PC-9 (cell line): Measurements from ENCODE around the gene MYO7B. TPM values are rescaled to one million over a fixed set of nuclear protein-coding genes. Genes with fewer than 3 reads are reported as not detected.

ENCODE experiments used
- BruUV-seq: library from RNA; stranded (reverse); fragments of 400-500 nt; replicated peaks from 2 replicates; lab custom pipeline; 2021; lab: Mats Ljungman, UMichigan
- CTCF ChIA-PET: fragments of 300-600 bp; sonication (Branson Sonifier 250); formaldehyde crosslinking; loops from one replicate; lab custom pipeline; 2022; ENCODE audit warnings: antibody characterized with exemption; lab: Charles Lee
- POLR2A ChIA-PET: fragments of 300-600 bp; sonication (Branson Sonifier 250); formaldehyde crosslinking; loops from one replicate; lab custom pipeline; 2022; ENCODE audit warnings: antibody characterized with exemption; ENCODE audit not compliant: unreplicated experiment; lab: Charles Lee
- DNase-seq, 2 experiments: peaks; one replicate each; pipeline versions ENCODE4 v3.0.0 to v3.0.0-alpha.2; 2015 to 2022; ENCODE audit warnings: mixed read lengths in 1 of 2
- H2AFZ ChIP-seq: fragments of 200-600 bp; sonication (generic); 2 replicates; pipeline ENCODE4 v1.8.1; 2017; ENCODE audit warnings: antibody characterized with exemption
- H3F3A ChIP-seq: fragments of 200-600 bp; sonication (generic); 2 replicates; pipeline ENCODE4 v1.8.1; 2017; ENCODE audit warnings: antibody characterized with exemption, mild to moderate bottlenecking, low read depth; ENCODE audit not compliant: insufficient read depth
- H3K27ac ChIP-seq: fragments of 200-600 bp; sonication (generic); 2 replicates; pipeline ENCODE4 v1.6.1; 2016; ENCODE audit warnings: mixed run types
- H3K27me3 ChIP-seq: fragments of 200-600 bp; sonication (generic); 2 replicates; pipeline ENCODE4 v1.6.1; 2016; ENCODE audit warnings: low read depth, mixed run types; ENCODE audit not compliant: insufficient read depth
- H3K36me3 ChIP-seq: fragments of 200-600 bp; sonication (generic); 2 replicates; pipeline ENCODE4 v1.6.1; 2016; ENCODE audit warnings: low read depth, mixed run types
- H3K4me1 ChIP-seq: fragments of 200-600 bp; sonication (generic); replicated peaks from 2 replicates; pipeline ENCODE4 v1.6.1; 2016; ENCODE audit warnings: mixed run types; ENCODE audit not compliant: insufficient read depth
- H3K4me2 ChIP-seq: fragments of 200-600 bp; sonication (generic); 2 replicates; pipeline ENCODE4 v1.6.1; 2017; ENCODE audit warnings: mixed run types
- H3K4me3 ChIP-seq: fragments of 200-600 bp; sonication (generic); 2 replicates; pipeline ENCODE4 v1.6.1; 2016; ENCODE audit warnings: mixed run types
- H3K79me2 ChIP-seq: fragments of 200-600 bp; sonication (generic); 2 replicates; pipeline ENCODE4 v1.6.1; 2017; ENCODE audit warnings: low read depth, mixed run types
- H3K9me2 ChIP-seq: fragments of 200-600 bp; sonication (generic); 2 replicates; pipeline ENCODE4 v1.8.1; 2017; ENCODE audit warnings: mild to moderate bottlenecking; ENCODE audit not compliant: insufficient read depth
- H3K9me3 ChIP-seq: fragments of 200-600 bp; sonication (generic); 2 replicates; pipeline ENCODE4 v1.8.1; 2016; ENCODE audit warnings: low read depth; ENCODE audit not compliant: insufficient read depth
- H4K20me1 ChIP-seq: fragments of 200-600 bp; sonication (generic); 2 replicates; pipeline ENCODE4 v1.8.1; 2017; ENCODE audit not compliant: insufficient read depth
- EZH2 ChIP-seq: fragments of 200-600 bp; sonication (generic); IDR thresholded peaks from 2 replicates; pipeline ENCODE4 v1.8.0; 2017; ENCODE audit warnings: antibody characterized with exemption, low read depth
- intact Hi-C: fragments of 100-400 bp; cut with micrococcal nuclease; formaldehyde crosslinking; loops from one replicate; pipeline ENCODE4 v1.10.0; 2022; ENCODE audit not compliant: unreplicated experiment
- total RNA-seq: library from RNA; stranded (reverse); gene quantifications from 2 replicates; pipeline ENCODE4 v1.2.3, GENCODE V29; 2021
- TF ChIP-seq, protein P1 (sequence below): fragments of 200-600 bp; sonication (generic); conservative IDR thresholded peaks from 2 replicates; pipeline ENCODE4 v1.6.1; 2017; ENCODE audit warnings: mixed run types, antibody characterized with exemption, mild to moderate bottlenecking, moderate library complexity

Gene MYO7B
- total RNA-seq, 1 experiment from 2014 or later = not detected

- no peak overlapping the region for H3K27ac ChIP-seq
- H3K4me1 ChIP-seq = no peaks in the 10 kb centered on the region
- no peaks in the 10 kb centered on the region for H3K27me3 ChIP-seq
- CTCF ChIA-PET = no interaction called here
- H3K79me2 ChIP-seq = no peaks in the 10 kb centered on the region
- no peak overlapping the region for H3K4me2 ChIP-seq
- H3K36me3 ChIP-seq = no peaks in the 10 kb centered on the region
- no peak overlapping the region for H2AFZ ChIP-seq
- TF ChIP-seq, protein P1, sequence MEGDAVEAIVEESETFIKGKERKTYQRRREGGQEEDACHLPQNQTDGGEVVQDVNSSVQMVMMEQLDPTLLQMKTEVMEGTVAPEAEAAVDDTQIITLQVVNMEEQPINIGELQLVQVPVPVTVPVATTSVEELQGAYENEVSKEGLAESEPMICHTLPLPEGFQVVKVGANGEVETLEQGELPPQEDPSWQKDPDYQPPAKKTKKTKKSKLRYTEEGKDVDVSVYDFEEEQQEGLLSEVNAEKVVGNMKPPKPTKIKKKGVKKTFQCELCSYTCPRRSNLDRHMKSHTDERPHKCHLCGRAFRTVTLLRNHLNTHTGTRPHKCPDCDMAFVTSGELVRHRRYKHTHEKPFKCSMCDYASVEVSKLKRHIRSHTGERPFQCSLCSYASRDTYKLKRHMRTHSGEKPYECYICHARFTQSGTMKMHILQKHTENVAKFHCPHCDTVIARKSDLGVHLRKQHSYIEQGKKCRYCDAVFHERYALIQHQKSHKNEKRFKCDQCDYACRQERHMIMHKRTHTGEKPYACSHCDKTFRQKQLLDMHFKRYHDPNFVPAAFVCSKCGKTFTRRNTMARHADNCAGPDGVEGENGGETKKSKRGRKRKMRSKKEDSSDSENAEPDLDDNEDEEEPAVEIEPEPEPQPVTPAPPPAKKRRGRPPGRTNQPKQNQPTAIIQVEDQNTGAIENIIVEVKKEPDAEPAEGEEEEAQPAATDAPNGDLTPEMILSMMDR = no peak
- no peak for TF ChIP-seq EZH2
- H4K20me1 ChIP-seq = no peaks in the 10 kb centered on the region
- H3F3A ChIP-seq = no peaks in the 10 kb centered on the region
- H3K4me3 ChIP-seq = no peak overlapping the region
- POLR2A ChIA-PET = no interaction called here
- intact Hi-C loops = no loop called here
- peaks cover 5% of the 10 kb centered on the region; the same call in 1 of the 2 replicates for H3K9me3 ChIP-seq
- no peaks in the 10 kb centered on the region for H3K9me2 ChIP-seq
- no peak for DNase-seq
- BruUV-seq = no TSS peak
Measured at GRCh38 chr2:127656569-127657231, 121.2 kb downstream of the MYO7B start.

GRCh38 chr2:127657232-127657595, 121.7 kb downstream of the MYO7B start:
- intact Hi-C loops = no loop called here
- no peak overlapping the region for H3K4me2 ChIP-seq
- no TSS peak for BruUV-seq
- ChIA-PET CTCF (no interaction called here), POLR2A (no interaction called here)
- TF ChIP-seq, protein P1 = no peak
- TF ChIP-seq EZH2 = no peak
- no peak for DNase-seq
- no peaks in the 10 kb centered on the region for H3K79me2 ChIP-seq
- no peaks in the 10 kb centered on the region for H3K9me2 ChIP-seq
- no peaks in the 10 kb centered on the region for H3K4me1 ChIP-seq
- no peak overlapping the region for H3K4me3 ChIP-seq
- H3K9me3 ChIP-seq = peaks cover 5% of the 10 kb centered on the region; the same call in 1 of the 2 replicates
- no peaks in the 10 kb centered on the region for H3K27me3 ChIP-seq
- H3F3A ChIP-seq = no peaks in the 10 kb centered on the region
- H4K20me1 ChIP-seq = no peaks in the 10 kb centered on the region
- no peaks in the 10 kb centered on the region for H3K36me3 ChIP-seq
- H2AFZ ChIP-seq = no peak overlapping the region
- no peak overlapping the region for H3K27ac ChIP-seq

DNA sequence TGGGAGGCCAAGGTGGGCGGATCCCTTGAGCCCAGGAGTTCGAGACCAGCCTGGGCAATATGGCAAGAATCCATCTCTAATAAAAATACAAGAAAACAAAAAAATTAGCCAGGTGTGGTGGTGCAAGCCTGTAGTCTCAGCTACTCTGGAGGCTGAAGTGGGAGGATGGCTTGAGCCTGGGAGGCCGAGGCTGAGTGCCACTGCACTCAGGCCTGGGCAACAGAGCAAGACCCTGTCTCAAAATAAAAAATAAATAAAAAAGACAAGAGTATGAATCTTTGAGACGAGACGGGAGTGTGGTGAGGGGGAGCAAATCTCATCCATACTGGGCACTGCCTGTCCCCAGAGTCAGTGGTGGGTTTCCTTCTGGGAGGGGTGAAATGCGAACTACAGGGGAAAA, 122.7 kb downstream of the MYO7B start:
- no peak overlapping the region for H3K4me3 ChIP-seq
- POLR2A ChIA-PET = no interaction called here
- no peak overlapping the region for H3K4me2 ChIP-seq
- intact Hi-C loops = no loop called here
- no peaks in the 10 kb centered on the region for H3K79me2 ChIP-seq
- no TSS peak for BruUV-seq
- H3K27ac ChIP-seq = no peak overlapping the region
- CTCF ChIA-PET = no interaction called here
- no peaks in the 10 kb centered on the region for H3K9me2 ChIP-seq
- peaks cover 5% of the 10 kb centered on the region; the same call in 1 of the 2 replicates for H3K9me3 ChIP-seq
- no peaks in the 10 kb centered on the region for H3K36me3 ChIP-seq
- no peaks in the 10 kb centered on the region for H3F3A ChIP-seq
- no peaks in the 10 kb centered on the region for H4K20me1 ChIP-seq
- TF ChIP-seq, protein P1 = no peak
- TF ChIP-seq EZH2 = no peak
- H2AFZ ChIP-seq = no peak overlapping the region
- H3K27me3 ChIP-seq = 0 out of 2 replicates have a peak, but pooled peaks cover 2% of the 10 kb centered on the region
- no peaks in the 10 kb centered on the region for H3K4me1 ChIP-seq
- DNase-seq = no peak
